ENCODE measurements around the gene DPYD.

DPYD gene

DNA sequence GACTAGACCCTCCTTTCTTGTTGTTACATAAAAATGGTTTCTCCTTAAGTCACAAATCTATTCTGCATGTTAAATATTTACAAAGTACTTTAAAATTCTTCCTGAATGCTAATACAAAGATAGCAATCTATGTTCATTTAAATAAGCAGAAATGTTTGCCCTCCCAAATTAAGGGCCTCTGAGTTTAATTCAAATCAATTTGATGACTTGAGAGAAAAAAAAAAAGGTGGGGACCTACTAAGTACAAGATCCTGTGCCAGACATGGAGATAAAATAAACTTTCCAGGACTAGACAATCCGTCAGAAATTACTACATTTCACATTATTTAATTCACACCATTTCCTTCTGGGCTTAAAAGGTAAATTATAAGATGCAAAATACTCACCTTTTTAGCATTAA, 548.3 kb downstream of the DPYD start:
- H3K36me3 ChIP-seq (ENCODE audit: insufficient read depth, low read length) = no peaks in the 10 kb centered on the region
- H4K20me1 ChIP-seq (ENCODE audit: insufficient read depth, low read length, poor library complexity, severe bottlenecking) = no peaks in the 10 kb centered on the region
- H3K9me2 ChIP-seq (replicated peaks; ENCODE audit: low read depth, low read length) = no peaks in the 10 kb centered on the region
- H3K9me3 ChIP-seq (ENCODE audit: insufficient read depth, low read depth, low read length) = no peaks in the 10 kb centered on the region
- no peak overlapping the region for H2AFZ ChIP-seq (ENCODE audit: low read length)
- no peak overlapping the region for H3K9ac ChIP-seq (ENCODE audit: low read depth, low read length, poor library complexity, severe bottlenecking)
- TF ChIP-seq, protein P1, sequence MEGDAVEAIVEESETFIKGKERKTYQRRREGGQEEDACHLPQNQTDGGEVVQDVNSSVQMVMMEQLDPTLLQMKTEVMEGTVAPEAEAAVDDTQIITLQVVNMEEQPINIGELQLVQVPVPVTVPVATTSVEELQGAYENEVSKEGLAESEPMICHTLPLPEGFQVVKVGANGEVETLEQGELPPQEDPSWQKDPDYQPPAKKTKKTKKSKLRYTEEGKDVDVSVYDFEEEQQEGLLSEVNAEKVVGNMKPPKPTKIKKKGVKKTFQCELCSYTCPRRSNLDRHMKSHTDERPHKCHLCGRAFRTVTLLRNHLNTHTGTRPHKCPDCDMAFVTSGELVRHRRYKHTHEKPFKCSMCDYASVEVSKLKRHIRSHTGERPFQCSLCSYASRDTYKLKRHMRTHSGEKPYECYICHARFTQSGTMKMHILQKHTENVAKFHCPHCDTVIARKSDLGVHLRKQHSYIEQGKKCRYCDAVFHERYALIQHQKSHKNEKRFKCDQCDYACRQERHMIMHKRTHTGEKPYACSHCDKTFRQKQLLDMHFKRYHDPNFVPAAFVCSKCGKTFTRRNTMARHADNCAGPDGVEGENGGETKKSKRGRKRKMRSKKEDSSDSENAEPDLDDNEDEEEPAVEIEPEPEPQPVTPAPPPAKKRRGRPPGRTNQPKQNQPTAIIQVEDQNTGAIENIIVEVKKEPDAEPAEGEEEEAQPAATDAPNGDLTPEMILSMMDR (conservative IDR thresholded peaks at IDR 0.05; ENCODE audit: low read length) = no peak
- no peak for TF ChIP-seq EZH2phosphoT487 (IDR thresholded peaks at IDR 0.05; ENCODE audit: borderline replicate concordance)
- H3F3A ChIP-seq (ENCODE audit: low read depth) = no peaks in the 10 kb centered on the region
- H3K4me2 ChIP-seq (ENCODE audit: low read depth, low read length, poor library complexity, severe bottlenecking) = no peak overlapping the region
- H3K4me1 ChIP-seq (ENCODE audit: insufficient read depth, low read length, poor library complexity, severe bottlenecking) = no peaks in the 10 kb centered on the region
- H3K27me3 ChIP-seq (ENCODE audit: insufficient read depth, low read length, poor library complexity, severe bottlenecking) = no peaks in the 10 kb centered on the region
- no peak overlapping the region for H3K4me3 ChIP-seq (ENCODE audit: low read length, poor library complexity, severe bottlenecking)
- H3K79me2 ChIP-seq (ENCODE audit: insufficient read depth, low read length) = no peaks in the 10 kb centered on the region

DNA sequence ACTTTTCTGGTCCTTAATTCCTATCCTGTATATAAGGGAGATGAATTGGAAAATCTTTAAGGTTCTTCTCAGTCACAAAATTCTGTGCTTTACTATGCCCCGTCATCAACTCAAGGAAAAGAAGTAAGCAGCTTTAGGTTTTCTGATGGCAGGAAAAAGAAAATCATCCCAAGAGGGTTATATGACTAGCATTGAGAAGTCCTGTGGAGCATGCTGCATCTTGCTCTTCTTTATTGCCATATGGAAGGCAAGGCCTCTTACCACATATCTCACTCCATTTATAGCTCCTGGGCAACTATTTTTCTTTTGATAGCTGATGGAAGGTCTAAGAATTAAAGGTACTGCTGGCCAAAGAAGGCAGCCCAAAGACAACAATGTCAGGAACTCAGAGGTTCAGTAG, 552.5 kb downstream of the DPYD start:
- Histone ChIP-seq H3K79me2 (ENCODE audit: insufficient read depth, low read length) (no peaks in the 10 kb centered on the region), H3F3A (ENCODE audit: low read depth) (no peaks in the 10 kb centered on the region), H3K4me3 (ENCODE audit: low read length, poor library complexity, severe bottlenecking) (no peak overlapping the region), H3K9ac (ENCODE audit: low read depth, low read length, poor library complexity, severe bottlenecking) (no peak overlapping the region), H3K9me3 (ENCODE audit: insufficient read depth, low read depth, low read length) (no peaks in the 10 kb centered on the region), H3K36me3 (ENCODE audit: insufficient read depth, low read length) (no peaks in the 10 kb centered on the region), H2AFZ (ENCODE audit: low read length) (no peak overlapping the region), H3K4me2 (ENCODE audit: low read depth, low read length, poor library complexity, severe bottlenecking) (no peak overlapping the region), H3K27me3 (ENCODE audit: insufficient read depth, low read length, poor library complexity, severe bottlenecking) (no peaks in the 10 kb centered on the region), H4K20me1 (ENCODE audit: insufficient read depth, low read length, poor library complexity, severe bottlenecking) (no peaks in the 10 kb centered on the region), H3K9me2 (replicated peaks; ENCODE audit: low read depth, low read length) (no peaks in the 10 kb centered on the region), H3K4me1 (ENCODE audit: insufficient read depth, low read length, poor library complexity, severe bottlenecking) (no peaks in the 10 kb centered on the region)
- TF ChIP-seq, protein P1 (conservative IDR thresholded peaks at IDR 0.05; ENCODE audit: low read length) = no peak
- TF ChIP-seq EZH2phosphoT487 (IDR thresholded peaks at IDR 0.05; ENCODE audit: borderline replicate concordance) = no peak

DNA sequence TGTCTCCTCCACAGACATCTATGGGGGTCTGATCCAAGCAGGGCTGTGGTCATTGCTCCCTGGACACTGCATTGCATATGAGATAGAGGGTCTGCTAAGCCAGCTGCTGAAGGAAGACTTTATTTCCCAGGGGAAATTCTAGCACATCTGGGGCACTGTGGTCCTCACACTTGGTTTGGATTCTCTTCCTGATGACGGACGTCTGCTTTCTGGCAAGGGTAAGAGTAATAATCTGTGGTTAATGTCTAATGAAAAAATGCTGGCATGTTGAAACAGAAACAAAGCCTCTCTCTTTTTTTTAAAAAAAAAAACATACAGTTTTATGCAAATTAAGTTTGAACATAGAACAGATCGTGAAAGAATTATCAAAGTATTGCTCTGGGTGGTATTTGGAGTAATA, 553.9 kb downstream of the DPYD start:
- H3K9ac ChIP-seq (ENCODE audit: low read depth, low read length, poor library complexity, severe bottlenecking) = no peak overlapping the region
- H2AFZ ChIP-seq (ENCODE audit: low read length) = no peak overlapping the region
- no peaks in the 10 kb centered on the region for H3K9me2 ChIP-seq (replicated peaks; ENCODE audit: low read depth, low read length)
- H3K4me2 ChIP-seq (ENCODE audit: low read depth, low read length, poor library complexity, severe bottlenecking) = no peak overlapping the region
- TF ChIP-seq, protein P1 (conservative IDR thresholded peaks at IDR 0.05; ENCODE audit: low read length) = no peak
- no peak for TF ChIP-seq EZH2phosphoT487 (IDR thresholded peaks at IDR 0.05; ENCODE audit: borderline replicate concordance)
- H3K27me3 ChIP-seq (ENCODE audit: insufficient read depth, low read length, poor library complexity, severe bottlenecking) = no peaks in the 10 kb centered on the region
- no peak overlapping the region for H3K4me3 ChIP-seq (ENCODE audit: low read length, poor library complexity, severe bottlenecking)
- no peaks in the 10 kb centered on the region for H3F3A ChIP-seq (ENCODE audit: low read depth)
- no peaks in the 10 kb centered on the region for H4K20me1 ChIP-seq (ENCODE audit: insufficient read depth, low read length, poor library complexity, severe bottlenecking)
- no peaks in the 10 kb centered on the region for H3K36me3 ChIP-seq (ENCODE audit: insufficient read depth, low read length)
- no peaks in the 10 kb centered on the region for H3K9me3 ChIP-seq (ENCODE audit: insufficient read depth, low read depth, low read length)
- no peaks in the 10 kb centered on the region for H3K4me1 ChIP-seq (ENCODE audit: insufficient read depth, low read length, poor library complexity, severe bottlenecking)
- no peaks in the 10 kb centered on the region for H3K79me2 ChIP-seq (ENCODE audit: insufficient read depth, low read length)

Measured in Loucy (cell line).